ENCODE results near the gene C5.

DNA sequence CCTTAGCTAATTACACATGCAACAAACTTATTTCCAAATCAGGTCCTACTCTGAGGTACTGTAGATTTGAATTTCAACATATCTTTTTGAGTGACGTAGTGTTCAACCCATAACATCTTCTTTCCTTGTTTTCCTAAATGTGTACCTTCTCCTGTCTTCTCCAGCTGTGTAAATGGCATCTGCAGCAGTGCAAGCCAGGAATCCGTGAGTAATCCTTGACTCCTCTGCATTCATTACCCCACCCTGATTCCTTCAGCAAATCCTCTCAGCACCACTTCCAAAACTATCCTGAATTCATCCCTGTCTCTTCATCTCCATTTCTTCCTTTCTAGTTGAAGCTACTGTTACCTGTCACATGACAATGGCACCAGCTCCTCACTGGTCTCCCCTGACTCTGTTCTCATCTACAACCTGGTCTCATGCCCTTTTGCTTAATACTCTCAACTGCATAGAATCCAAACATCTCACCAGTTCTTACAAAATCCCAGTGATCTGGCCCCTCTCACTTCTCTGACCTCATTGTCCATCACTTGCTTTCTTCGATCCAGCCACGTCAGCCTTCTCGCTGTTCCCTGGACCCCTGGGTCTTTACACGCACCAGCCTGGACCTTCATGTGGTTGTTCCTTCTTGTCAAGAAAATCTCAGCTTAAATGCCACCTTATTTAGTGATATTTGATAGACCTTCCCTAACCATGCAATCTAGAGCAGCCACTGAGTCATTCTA is 108.9 kb downstream of the C5 start:
- TF ChIP-seq CTCF (IDR thresholded peaks at IDR 0.05) (no peak), EP300 (IDR thresholded peaks at IDR 0.05; ENCODE audit: borderline replicate concordance in 1 of 2, low read depth in 1 of 2, low read length in 1 of 2) (no peak)

All from SK-N-SH (cell line).